ENCODE results near the gene HPS4. TPM values are rescaled to one million over a fixed set of nuclear protein-coding genes. Genes with fewer than 3 reads are reported as not detected.

Gene HPS4
- total RNA-seq, 1 experiment from 2014 or later: 48.1 TPM

DNA sequence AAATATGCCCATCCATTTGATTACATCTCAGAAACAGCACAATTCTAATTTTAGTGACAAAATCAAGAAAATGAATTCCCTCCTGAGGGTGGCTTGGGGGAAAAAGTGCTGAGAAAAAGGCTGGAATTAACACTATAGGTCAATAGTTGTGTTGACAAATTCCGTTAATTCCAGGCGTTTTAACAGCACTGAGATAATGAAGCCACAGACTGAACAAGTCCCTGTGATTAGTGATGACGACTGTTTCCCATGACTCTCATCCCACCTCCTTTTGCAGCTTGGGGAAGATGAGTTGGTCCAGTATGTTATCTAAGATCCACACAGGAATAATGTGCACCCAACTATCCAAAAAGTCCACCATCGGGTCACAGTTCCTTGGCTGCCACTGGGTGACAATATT, 12.9 kb upstream of the HPS4 start (continued):
- TF ChIP-seq, protein P1, sequence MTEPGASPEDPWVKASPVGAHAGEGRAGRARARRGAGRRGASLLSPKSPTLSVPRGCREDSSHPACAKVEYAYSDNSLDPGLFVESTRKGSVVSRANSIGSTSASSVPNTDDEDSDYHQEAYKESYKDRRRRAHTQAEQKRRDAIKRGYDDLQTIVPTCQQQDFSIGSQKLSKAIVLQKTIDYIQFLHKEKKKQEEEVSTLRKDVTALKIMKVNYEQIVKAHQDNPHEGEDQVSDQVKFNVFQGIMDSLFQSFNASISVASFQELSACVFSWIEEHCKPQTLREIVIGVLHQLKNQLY (CRISPR knock-in tag; IDR thresholded peaks at IDR 0.05): no peak
- TF ChIP-seq, protein P2, sequence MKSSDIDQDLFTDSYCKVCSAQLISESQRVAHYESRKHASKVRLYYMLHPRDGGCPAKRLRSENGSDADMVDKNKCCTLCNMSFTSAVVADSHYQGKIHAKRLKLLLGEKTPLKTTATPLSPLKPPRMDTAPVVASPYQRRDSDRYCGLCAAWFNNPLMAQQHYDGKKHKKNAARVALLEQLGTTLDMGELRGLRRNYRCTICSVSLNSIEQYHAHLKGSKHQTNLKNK (CRISPR knock-in tag; IDR thresholded peaks at IDR 0.05): no peak
- TF ChIP-seq OVOL2 (CRISPR knock-in tag; IDR thresholded peaks at IDR 0.05; ENCODE audit: borderline replicate concordance): no peak

DNA sequence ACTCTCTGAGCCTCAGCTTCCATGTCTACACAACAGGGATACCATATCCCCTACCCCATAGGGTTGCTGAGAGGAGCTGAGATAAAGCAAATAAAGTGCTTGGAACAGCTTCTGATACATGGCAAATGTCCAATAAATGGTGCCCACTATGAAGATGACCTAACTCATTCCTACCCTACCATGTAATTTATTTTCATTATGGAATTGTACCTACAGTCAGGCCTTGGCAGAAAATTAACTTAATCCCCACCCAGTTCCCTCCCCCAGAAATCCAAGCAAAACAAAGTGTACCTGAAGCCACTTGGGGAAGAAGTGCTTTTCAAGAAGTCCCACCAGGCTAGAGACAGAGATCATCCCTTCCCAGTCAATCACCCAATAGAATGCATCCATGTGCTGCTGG, 10.9 kb upstream of the HPS4 start:
- no peaks in the 10 kb centered on the region for H3K9me3 Mint-ChIP-seq

More for the DNA sequence above, 10.9 kb upstream of the HPS4 start:
- Mint-ChIP-seq H3K4me3 (no peak overlapping the region), H3K4me1 (no peaks in the 10 kb centered on the region), H3K27me3 (ENCODE audit: low read depth) (no peaks in the 10 kb centered on the region), H3K36me3 (peaks cover 83% of the 10 kb centered on the region), H3K27ac (no peak overlapping the region; the same call in 1 of the 2 replicates)
- ChIA-PET POLR2A (interaction anchor here (0.6 to 1.0 kb wide), 2 partner anchors 11 to 33 kb away, joined by 3 to 4 read pairs; partner anchors contain the start of genes HPS4 and SRRD), CTCF (interaction anchor here (2.1 kb wide), 1 partner anchor 171 kb away, joined by 4 read pairs; no protein-coding TSS in a partner anchor)
- ATAC-seq: no peak
- no peak for DNase-seq (ENCODE audit: low spot score)
- no peak for TF ChIP-seq MYBL2 (CRISPR knock-in tag; IDR thresholded peaks at IDR 0.05)
- no peak for TF ChIP-seq TCF7 (CRISPR knock-in tag; IDR thresholded peaks at IDR 0.05; ENCODE audit: low read depth)
- TF ChIP-seq ELF4 (CRISPR knock-in tag; IDR thresholded peaks at IDR 0.05; ENCODE audit: low read depth): no peak
- TF ChIP-seq IRF2 (CRISPR knock-in tag; IDR thresholded peaks at IDR 0.05; ENCODE audit: borderline replicate concordance, low read depth): no peak
- TF ChIP-seq NFYB (CRISPR knock-in tag; conservative IDR thresholded peaks at IDR 0.05; ENCODE audit: low read depth): no peak
- TF ChIP-seq, protein P3, sequence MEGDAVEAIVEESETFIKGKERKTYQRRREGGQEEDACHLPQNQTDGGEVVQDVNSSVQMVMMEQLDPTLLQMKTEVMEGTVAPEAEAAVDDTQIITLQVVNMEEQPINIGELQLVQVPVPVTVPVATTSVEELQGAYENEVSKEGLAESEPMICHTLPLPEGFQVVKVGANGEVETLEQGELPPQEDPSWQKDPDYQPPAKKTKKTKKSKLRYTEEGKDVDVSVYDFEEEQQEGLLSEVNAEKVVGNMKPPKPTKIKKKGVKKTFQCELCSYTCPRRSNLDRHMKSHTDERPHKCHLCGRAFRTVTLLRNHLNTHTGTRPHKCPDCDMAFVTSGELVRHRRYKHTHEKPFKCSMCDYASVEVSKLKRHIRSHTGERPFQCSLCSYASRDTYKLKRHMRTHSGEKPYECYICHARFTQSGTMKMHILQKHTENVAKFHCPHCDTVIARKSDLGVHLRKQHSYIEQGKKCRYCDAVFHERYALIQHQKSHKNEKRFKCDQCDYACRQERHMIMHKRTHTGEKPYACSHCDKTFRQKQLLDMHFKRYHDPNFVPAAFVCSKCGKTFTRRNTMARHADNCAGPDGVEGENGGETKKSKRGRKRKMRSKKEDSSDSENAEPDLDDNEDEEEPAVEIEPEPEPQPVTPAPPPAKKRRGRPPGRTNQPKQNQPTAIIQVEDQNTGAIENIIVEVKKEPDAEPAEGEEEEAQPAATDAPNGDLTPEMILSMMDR (IDR thresholded peaks at IDR 0.05): no peak
- TF ChIP-seq, protein P4, sequence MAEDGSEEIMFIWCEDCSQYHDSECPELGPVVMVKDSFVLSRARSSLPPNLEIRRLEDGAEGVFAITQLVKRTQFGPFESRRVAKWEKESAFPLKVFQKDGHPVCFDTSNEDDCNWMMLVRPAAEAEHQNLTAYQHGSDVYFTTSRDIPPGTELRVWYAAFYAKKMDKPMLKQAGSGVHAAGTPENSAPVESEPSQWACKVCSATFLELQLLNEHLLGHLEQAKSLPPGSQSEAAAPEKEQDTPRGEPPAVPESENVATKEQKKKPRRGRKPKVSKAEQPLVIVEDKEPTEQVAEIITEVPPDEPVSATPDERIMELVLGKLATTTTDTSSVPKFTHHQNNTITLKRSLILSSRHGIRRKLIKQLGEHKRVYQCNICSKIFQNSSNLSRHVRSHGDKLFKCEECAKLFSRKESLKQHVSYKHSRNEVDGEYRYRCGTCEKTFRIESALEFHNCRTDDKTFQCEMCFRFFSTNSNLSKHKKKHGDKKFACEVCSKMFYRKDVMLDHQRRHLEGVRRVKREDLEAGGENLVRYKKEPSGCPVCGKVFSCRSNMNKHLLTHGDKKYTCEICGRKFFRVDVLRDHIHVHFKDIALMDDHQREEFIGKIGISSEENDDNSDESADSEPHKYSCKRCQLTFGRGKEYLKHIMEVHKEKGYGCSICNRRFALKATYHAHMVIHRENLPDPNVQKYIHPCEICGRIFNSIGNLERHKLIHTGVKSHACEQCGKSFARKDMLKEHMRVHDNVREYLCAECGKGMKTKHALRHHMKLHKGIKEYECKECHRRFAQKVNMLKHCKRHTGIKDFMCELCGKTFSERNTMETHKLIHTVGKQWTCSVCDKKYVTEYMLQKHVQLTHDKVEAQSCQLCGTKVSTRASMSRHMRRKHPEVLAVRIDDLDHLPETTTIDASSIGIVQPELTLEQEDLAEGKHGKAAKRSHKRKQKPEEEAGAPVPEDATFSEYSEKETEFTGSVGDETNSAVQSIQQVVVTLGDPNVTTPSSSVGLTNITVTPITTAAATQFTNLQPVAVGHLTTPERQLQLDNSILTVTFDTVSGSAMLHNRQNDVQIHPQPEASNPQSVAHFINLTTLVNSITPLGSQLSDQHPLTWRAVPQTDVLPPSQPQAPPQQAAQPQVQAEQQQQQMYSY (CRISPR knock-in tag; IDR thresholded peaks at IDR 0.05): no peak
- TF ChIP-seq, protein P5, sequence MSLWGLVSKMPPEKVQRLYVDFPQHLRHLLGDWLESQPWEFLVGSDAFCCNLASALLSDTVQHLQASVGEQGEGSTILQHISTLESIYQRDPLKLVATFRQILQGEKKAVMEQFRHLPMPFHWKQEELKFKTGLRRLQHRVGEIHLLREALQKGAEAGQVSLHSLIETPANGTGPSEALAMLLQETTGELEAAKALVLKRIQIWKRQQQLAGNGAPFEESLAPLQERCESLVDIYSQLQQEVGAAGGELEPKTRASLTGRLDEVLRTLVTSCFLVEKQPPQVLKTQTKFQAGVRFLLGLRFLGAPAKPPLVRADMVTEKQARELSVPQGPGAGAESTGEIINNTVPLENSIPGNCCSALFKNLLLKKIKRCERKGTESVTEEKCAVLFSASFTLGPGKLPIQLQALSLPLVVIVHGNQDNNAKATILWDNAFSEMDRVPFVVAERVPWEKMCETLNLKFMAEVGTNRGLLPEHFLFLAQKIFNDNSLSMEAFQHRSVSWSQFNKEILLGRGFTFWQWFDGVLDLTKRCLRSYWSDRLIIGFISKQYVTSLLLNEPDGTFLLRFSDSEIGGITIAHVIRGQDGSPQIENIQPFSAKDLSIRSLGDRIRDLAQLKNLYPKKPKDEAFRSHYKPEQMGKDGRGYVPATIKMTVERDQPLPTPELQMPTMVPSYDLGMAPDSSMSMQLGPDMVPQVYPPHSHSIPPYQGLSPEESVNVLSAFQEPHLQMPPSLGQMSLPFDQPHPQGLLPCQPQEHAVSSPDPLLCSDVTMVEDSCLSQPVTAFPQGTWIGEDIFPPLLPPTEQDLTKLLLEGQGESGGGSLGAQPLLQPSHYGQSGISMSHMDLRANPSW (CRISPR knock-in tag; conservative IDR thresholded peaks at IDR 0.05; ENCODE audit: low read depth): no peak
- no peak for TF ChIP-seq ZNF219 (CRISPR knock-in tag; IDR thresholded peaks at IDR 0.05; ENCODE audit: borderline replicate concordance)
- no peak for TF ChIP-seq NFE2L1 (CRISPR knock-in tag; IDR thresholded peaks at IDR 0.05)
- no peak for TF ChIP-seq ZNF671 (CRISPR knock-in tag; IDR thresholded peaks at IDR 0.05)

All from WTC11 (cell line).